ENCODE data around the gene BICC1.

The BICC1 gene

DNA sequence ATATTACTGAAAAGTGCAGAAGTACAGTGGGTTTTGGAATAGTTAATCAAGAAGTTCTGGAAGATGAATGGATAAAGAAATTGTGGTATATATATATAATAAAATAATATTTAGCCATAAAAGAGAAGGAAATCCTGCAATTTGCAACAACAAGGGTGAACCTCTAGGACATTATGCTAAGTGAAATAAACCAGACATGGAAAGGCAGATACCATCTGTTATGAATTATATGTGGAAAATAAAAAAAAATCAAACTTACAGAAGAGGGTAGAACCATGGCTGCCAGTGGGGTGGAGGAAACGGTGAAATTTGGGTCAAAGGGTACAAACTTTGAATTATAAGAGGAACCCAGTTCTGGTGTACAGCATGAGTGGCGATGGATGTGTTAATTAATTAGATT is 162.6 kb downstream of the BICC1 start:
- TF ChIP-seq CTCF (IDR thresholded peaks at IDR 0.05; ENCODE audit: low read depth, low read length) (no peak), POLR2A (IDR thresholded peaks at IDR 0.05; ENCODE audit: extremely low read depth, insufficient read length) (no peak), MYC (IDR thresholded peaks at IDR 0.05; ENCODE audit: low read depth, low read length) (no peak), MAX (IDR thresholded peaks at IDR 0.05; ENCODE audit: low read depth, low read length) (no peak)

GRCh38 chr10:58691528-58691927 is 178.9 kb downstream of the BICC1 start:
- H3K4me3 ChIP-seq (ENCODE audit: low read depth, low read length), result no peak overlapping the region
- DNase-seq (ENCODE audit: low read depth), result no peak
- TF ChIP-seq CTCF (IDR thresholded peaks at IDR 0.05; ENCODE audit: low read depth, low read length) (no peak), MYC (IDR thresholded peaks at IDR 0.05; ENCODE audit: low read depth, low read length) (no peak), POLR2A (IDR thresholded peaks at IDR 0.05; ENCODE audit: extremely low read depth, insufficient read length) (no peak), MAX (IDR thresholded peaks at IDR 0.05; ENCODE audit: low read depth, low read length) (no peak)

More for the DNA sequence above, 162.6 kb downstream of the BICC1 start:
- H3K4me3 ChIP-seq (ENCODE audit: low read depth, low read length), result no peak overlapping the region
- no peak for DNase-seq (ENCODE audit: low read depth)

- no peak overlapping the region for H3K4me3 ChIP-seq (ENCODE audit: low read depth, low read length)
- DNase-seq (ENCODE audit: low read depth), result no peak
- TF ChIP-seq MAX (IDR thresholded peaks at IDR 0.05; ENCODE audit: low read depth, low read length) (peak; percentile 31; the same call in 1 of the 2 replicates), CTCF (IDR thresholded peaks at IDR 0.05; ENCODE audit: low read depth, low read length) (no peak), MYC (IDR thresholded peaks at IDR 0.05; ENCODE audit: low read depth, low read length) (no peak)
Observed at GRCh38 chr10:58693919-58694318, 181.2 kb downstream of the BICC1 start.

- no peak overlapping the region for H3K4me3 ChIP-seq (ENCODE audit: low read depth, low read length)
- no peak for DNase-seq (ENCODE audit: low read depth)
- TF ChIP-seq MAX (IDR thresholded peaks at IDR 0.05; ENCODE audit: low read depth, low read length) (no peak), POLR2A (IDR thresholded peaks at IDR 0.05; ENCODE audit: extremely low read depth, insufficient read length) (no peak), CTCF (IDR thresholded peaks at IDR 0.05; ENCODE audit: low read depth, low read length) (no peak), MYC (IDR thresholded peaks at IDR 0.05; ENCODE audit: low read depth, low read length) (no peak)
Observed at GRCh38 chr10:58695022-58695421, 182.3 kb downstream of the BICC1 start.

- no peak for DNase-seq (ENCODE audit: low read depth)
- TF ChIP-seq MAX (IDR thresholded peaks at IDR 0.05; ENCODE audit: low read depth, low read length) (no peak), POLR2A (IDR thresholded peaks at IDR 0.05; ENCODE audit: extremely low read depth, insufficient read length) (no peak), CTCF (IDR thresholded peaks at IDR 0.05; ENCODE audit: low read depth, low read length) (no peak), MYC (IDR thresholded peaks at IDR 0.05; ENCODE audit: low read depth, low read length) (no peak)
- no peak overlapping the region for H3K4me3 ChIP-seq (ENCODE audit: low read depth, low read length)
Observed at GRCh38 chr10:58696736-58697135, 184.1 kb downstream of the BICC1 start.

- no peak for TF ChIP-seq POLR2A (IDR thresholded peaks at IDR 0.05; ENCODE audit: extremely low read depth, insufficient read length)
Observed at GRCh38 chr10:58697691-58698090, 185.0 kb downstream of the BICC1 start.

More at GRCh38 chr10:58697691-58698090, 185.0 kb downstream of the BICC1 start:
- peak; percentile 6 for DNase-seq (ENCODE audit: low read depth)
- no peak overlapping the region for H3K4me3 ChIP-seq (ENCODE audit: low read depth, low read length)
